ENCODE data around the gene CMTM3. TPM values are rescaled to one million over a fixed set of nuclear protein-coding genes. Genes with fewer than 3 reads are reported as not detected.

The CMTM3 gene
- total and polyA plus RNA-seq, 9 of the 15 experiments (the other 6 are each of a cell fraction or from before 2014, with no cell fraction given) = 4.6 to 33.4 (median 17.5) TPM

GRCh38 chr16:66617728-66618127 lies 13.2 kb downstream of the CMTM3 start (continued):
- TF ChIP-seq TRIM25 (IDR thresholded peaks at IDR 0.05; ENCODE audit: borderline replicate concordance) (no peak), FOXJ3 (CRISPR knock-in tag; IDR thresholded peaks at IDR 0.05) (no peak), AFF1 (IDR thresholded peaks at IDR 0.05; ENCODE audit: low read depth in 1 of 2, partially characterized antibody in 2 of 2) (no peak), CBFA2T2 (conservative IDR thresholded peaks at IDR 0.05) (peak; percentile 96), SMARCC2 (IDR thresholded peaks at IDR 0.05; ENCODE audit: low read depth) (no peak), BRF2 (IDR thresholded peaks at IDR 0.05; ENCODE audit: borderline replicate concordance, insufficient read depth, insufficient read length) (no peak), POLR2A (conservative IDR thresholded peaks at IDR 0.05) (no peak), RCOR1 (IDR thresholded peaks at IDR 0.05; ENCODE audit: borderline replicate concordance in 1 of 2, low read depth in 2 of 2, low read length in 2 of 2) (peak in 1 of 2 experiments; percentile 54; a peak in 2 of 4 replicates), RBM34 (IDR thresholded peaks at IDR 0.05; ENCODE audit: borderline replicate concordance, insufficient read depth, low read length) (no peak), ZFP30 (CRISPR knock-in tag; IDR thresholded peaks at IDR 0.05; ENCODE audit: borderline replicate concordance) (no peak), SAP30 (IDR thresholded peaks at IDR 0.05; ENCODE audit: borderline replicate concordance, insufficient read depth, low read depth, low read length, poor library complexity, severe bottlenecking) (no peak)
- TF ChIP-seq, protein P1, sequence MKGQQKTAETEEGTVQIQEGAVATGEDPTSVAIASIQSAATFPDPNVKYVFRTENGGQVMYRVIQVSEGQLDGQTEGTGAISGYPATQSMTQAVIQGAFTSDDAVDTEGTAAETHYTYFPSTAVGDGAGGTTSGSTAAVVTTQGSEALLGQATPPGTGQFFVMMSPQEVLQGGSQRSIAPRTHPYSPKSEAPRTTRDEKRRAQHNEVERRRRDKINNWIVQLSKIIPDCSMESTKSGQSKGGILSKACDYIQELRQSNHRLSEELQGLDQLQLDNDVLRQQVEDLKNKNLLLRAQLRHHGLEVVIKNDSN (CRISPR knock-in tag; IDR thresholded peaks at IDR 0.05) = no peak
- TF ChIP-seq, protein P2, sequence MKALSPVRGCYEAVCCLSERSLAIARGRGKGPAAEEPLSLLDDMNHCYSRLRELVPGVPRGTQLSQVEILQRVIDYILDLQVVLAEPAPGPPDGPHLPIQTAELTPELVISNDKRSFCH (CRISPR knock-in tag; IDR thresholded peaks at IDR 0.05) = no peak
- TF ChIP-seq, protein P2 (tag; IDR thresholded peaks at IDR 0.05) = 0 out of 2 replicates have a peak, but pooled peaks have one; percentile 28
